Activated effector memory CD4-positive, alpha-beta T cell treated with anti-CD3 and anti-CD28 coated beads, Interleukin-2, amount 50 U/mL, for 16 hours (primary cell): ENCODE results near the gene KCNJ11.
"Not testable (repeated sequence)": the region's sequence is repeated elsewhere in the genome, so short reads cannot be mapped to it uniquely, and the experiment has no call there.

Experiments
- DNase-seq: peaks from one replicate; pipeline ENCODE4 v3.0.0-alpha.2; 2020

KCNJ11 gene

GRCh38 chr11:17388609-17389210 is at the start of gene KCNJ11:
Gene KCNJ11, minus strand, starts transcription at chr11:17388659. Its CDS starts 568 bp downstream, at chr11:17388091.
- DNase-seq, result no peak

GRCh38 chr11:17437366-17437765 is 48.9 kb upstream of the KCNJ11 start:
- DNase-seq, result no peak

DNA sequence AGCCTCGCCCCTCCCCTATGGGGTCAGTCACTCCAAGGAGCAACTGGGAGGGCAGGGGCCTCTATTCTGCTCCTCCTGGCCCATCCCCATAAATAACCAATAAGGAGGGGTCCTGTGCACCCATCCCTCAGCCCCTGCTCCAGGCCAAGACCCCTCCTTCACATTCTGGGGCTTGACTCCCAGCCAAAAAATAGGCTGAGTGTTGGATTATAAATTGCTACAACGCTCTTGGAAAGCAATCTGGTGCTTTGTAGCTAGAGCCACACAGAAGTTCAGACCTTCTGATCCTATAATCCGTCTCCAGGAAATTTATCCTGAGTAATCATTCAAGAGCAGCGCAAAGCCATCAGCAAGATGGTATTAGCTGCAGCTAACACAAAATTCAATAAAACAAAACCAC is 45.6 kb upstream of the KCNJ11 start:
- no peak for DNase-seq

GRCh38 chr11:17432002-17432401 is 43.5 kb upstream of the KCNJ11 start:
- no peak for DNase-seq

GRCh38 chr11:17431139-17431538 is 42.7 kb upstream of the KCNJ11 start:
- DNase-seq, result no peak

GRCh38 chr11:17430616-17431015 is 42.2 kb upstream of the KCNJ11 start:
- DNase-seq, result no peak

DNA sequence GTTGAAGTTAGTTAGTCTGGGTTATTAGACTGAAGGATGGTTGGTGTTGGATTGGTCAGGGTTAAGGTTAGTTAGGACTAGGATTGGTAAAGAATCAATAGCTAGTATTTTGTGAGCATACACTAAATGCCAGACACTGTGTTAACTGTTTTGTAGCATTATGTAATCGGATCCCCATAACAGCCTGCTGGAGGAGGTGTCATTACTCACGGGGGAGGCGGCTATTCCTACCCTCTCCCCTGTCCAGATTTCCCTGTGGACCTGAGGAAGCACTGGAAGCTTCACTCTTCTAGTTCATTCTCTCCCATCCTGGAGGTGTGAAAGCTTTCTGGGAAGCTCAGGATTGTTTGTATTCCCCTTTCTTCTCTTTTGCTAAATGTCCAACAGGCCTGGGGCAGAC is 40.5 kb upstream of the KCNJ11 start:
- no peak for DNase-seq

DNA sequence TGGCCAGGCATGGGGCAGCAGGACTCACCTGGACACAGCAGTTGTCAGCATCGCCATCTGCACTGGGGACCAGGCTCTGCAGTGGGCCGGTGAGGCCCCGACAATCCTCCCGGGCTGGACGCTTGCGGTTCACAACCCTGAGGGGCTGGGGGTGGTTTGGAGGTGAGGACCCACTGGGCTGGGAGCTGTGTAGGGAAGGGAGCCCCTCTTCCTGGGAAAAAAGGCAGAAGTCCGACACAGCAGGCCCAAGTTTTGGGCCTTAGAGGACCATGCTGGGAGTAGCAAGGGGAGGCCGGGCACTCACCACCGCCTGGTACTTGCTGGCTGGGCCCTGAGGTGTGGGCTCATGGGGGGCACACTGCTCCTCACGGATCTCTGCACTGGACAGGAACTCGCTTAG is 39.8 kb upstream of the KCNJ11 start:
- DNase-seq, result no peak

DNA sequence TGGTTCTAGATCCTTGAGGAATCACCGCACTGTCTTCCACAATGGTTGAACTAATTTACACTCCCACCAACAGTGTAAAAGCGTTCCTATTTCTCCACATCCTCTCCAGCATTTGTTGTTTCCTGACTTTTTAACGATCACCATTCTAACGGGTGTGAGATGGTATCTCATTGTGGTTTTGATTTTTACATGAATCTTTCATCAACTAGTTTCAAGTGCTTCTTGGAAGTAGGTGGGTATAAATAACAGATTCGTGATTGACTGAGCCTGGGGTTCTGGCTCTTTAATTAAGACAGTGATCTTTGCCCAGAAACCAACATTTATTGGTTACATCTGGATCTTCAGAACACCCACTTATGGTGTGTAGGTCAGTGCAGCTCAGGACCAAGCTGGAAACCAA is 37.8 kb upstream of the KCNJ11 start:
- DNase-seq, result not testable (repeated sequence)

GRCh38 chr11:17423533-17424310 is 35.3 kb upstream of the KCNJ11 start:
- no peak for DNase-seq

DNA sequence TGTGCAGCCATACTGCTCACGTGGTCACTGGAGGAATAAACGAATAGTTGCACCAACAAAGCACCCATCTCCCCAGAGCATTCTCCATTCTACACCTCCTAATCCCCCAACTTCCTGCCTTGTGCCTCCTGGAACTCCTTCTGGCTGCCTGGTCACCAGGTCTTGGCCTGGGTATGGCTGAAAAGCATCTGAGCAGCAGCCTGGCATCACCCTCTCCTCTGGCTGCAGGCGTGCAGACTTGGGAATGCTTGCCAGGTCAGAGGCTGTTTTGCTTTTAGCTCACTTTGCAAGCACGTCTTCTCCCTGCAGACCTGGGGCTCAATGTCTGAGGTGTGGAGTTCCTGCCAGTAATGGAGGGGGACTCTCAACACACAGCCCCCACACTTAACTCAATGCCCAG is 33.3 kb upstream of the KCNJ11 start:
- no peak for DNase-seq

DNA sequence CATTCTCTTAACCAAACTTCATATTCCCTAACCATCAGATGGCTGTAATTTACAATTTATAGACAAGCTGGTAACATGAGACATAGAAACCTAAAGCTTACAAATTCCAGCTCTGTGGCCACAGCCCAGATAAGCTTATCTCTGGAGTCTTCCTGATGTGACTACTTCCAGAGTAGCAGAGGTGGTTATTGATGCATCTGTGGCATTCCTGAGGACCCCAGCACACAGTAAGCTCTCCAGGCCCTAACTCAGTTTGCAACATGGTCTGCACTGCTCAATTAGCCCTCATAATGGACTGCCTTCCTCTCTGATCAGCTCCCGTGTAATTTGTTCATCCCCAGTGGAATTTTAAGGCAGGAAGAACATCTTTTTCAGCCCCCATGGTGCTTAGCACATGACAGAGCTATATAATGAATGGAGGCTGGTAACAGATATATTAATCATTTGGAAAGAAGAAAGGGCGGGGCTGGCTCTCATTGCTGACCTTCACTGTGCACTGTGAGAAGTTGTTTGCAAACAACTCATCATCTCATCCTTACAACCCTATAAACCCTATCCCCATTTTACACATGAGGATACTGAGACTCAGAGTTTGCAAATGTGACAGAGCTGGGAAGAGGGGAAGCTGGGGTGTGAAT is 30.1 kb upstream of the KCNJ11 start:
- no peak for DNase-seq

GRCh38 chr11:17416492-17416891 is 28.0 kb upstream of the KCNJ11 start:
- no peak for DNase-seq

- no peak for DNase-seq
Observed at GRCh38 chr11:17415523-17416104, 27.2 kb upstream of the KCNJ11 start.

DNA sequence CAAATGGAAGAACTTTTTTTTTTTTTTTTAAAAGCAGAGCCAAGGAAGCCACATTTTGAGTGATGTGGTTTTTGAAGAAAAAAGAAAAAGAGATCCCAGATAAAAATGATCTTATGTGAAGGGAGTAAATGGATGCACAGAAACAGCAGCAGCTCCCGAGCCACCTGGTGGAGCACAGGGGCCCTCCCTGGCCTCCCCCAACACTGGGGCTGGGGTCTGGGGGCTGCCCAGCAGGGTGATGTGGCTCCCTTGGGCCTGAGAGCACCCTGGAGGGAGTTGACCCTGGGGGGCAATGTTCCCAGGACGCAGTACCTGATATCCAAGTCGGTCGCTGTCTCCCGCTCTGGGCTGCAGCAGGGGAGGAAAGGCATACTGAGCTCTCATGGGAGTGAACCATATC is 26.5 kb upstream of the KCNJ11 start:
- DNase-seq, result no peak

DNA sequence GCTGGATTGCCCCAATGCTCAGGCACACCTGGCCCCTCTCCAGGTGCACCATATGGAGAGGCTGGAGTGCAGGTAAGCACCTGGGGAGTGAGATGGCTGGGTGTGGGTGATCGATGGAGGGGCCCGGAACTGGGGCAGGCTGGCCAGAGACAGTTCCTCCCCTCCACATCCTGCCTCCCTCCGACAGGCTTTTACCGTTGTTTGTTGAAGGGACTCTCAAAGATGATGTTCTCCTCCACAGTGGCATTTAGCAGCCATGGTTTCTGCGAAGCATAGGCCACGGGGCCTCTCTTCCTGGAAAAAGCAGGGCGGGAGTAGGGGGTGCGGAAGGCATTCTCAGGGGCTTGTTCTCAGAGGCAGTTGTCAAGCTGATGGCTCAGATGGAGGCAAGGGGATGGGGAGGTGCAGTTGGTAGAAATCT is 25.9 kb upstream of the KCNJ11 start:
- DNase-seq, result no peak

DNA sequence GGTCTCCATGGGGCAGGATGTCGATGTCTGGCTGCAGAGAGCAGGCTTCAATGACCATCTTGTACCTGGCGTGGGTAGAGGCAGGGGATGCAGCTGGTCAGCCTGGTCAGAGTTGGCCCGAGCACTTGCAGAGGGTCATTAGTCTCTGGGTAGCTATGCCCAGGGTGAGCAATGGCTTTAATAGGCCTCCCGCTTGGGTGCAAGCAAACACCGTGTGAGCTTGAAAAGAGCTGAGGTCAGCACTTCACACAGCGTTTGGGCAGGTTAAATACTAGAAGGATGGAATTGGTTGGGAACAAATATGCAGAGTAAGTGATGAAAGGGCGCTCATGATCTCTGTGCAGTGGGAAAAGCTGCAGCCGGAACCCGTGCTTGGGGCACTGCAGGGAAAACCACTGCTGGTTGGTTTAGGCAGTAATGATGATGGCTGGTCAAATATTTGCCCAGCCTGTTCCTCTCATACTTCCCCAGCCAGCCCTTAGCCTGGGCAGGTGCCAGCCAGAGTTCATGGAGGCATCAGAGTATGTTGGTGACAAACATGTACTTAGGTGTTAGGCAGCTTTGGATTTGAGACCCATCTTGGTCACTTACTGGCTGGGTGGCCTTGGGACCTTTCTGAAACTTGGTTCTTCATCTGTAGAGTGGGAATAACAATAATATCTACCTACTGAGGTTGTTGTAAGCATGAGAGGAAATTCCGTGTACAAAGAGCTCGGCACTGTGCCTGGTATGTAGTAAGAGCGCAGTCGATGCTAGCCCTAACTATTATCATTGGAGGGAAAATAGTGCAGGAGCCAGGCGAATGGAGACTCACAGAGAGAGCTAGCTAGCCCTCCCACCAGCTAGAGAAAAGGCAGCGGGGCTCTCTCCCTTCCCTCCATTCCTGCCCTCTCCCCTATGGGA is 25.2 kb upstream of the KCNJ11 start:
- no peak for DNase-seq

DNA sequence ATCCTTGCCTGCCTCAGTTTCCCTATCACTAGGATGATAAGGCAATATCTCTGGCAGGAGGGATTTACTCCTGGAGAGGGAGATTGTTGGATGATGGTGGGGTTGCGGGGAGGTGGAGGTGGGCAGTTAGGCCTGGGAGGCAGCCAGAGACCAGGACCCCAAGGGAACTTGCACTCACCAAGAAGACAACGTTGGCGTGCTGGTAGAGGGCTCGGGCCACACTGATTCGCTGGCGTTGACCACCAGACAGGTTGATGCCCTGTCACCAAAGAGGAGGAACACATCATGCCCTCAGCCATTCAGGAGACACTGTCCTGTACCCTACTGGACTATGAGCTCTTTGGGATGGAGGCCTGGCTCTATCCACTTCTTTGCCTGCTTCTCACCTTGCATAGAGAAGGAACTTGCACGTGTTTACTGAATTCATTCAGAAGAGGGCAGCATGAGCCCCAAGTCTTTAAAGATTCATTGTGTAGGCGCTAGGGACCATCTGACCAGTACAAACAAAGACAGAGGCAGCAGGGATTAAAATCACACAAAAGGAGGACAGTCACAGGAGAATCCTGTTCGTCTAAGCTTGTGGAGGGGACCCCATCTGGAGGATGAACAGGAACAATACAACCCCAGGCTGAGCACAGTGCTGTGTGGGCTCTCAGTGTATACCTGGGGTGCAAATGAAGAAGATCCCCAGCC is 24.2 kb upstream of the KCNJ11 start:
- no peak for DNase-seq

DNA sequence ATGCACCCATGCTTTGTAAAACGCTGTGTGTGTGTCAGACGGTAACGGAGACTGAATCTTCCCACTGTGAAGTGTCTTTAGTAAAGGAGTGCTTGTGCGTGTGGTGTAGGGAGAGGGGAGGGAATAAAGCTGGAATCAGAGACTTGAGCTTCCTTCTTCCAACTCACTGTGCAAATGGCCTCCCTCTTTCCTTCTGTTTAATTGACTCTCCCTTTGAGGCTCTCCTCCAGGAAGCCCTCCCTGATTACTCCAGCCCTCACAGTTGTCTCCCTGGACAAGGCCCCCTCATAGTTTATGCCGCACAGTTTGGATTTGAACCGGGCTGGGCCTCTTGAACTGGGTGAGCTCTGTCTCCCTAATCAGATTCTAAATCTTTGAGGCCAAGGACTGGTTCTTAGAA is 23.0 kb upstream of the KCNJ11 start:
- DNase-seq, result no peak

GRCh38 chr11:17410606-17411379 is 22.3 kb upstream of the KCNJ11 start:
- DNase-seq, result no peak

- DNase-seq, result no peak
Observed at GRCh38 chr11:17408641-17409040, 20.2 kb upstream of the KCNJ11 start.
